ENCODE results near the gene GPR84.

DNA sequence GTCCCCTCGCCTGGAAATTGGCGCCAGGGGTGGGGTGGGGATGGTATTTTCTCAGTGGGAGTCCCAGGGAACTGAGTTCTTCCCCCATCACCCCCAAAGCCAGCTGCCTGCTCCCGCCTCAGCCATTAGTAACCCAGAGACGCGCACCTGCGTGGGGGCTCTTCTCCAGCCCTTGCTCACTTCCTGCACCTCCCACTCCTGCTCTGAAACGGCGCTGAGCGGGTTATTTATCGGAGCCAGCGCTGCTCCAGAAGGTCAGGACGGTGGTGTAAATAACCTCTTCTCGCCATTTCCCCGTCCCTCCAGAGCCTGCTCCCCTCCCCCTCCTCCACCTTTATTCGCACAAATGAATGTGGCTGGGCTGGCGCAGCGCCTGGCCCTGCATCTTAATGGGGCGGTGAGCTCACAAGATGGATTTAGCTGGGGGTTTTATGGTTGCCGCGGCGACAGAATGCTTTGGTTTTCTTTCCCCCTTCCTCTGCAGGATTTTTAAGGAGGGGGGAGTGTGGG lies 12.2 kb downstream of the GPR84 start:
- TF ChIP-seq CTCF (IDR thresholded peaks at IDR 0.05; ENCODE audit: low read length): no peak
- TF ChIP-seq EZH2phosphoT487 (IDR thresholded peaks at IDR 0.05; ENCODE audit: low read length): no peak

All from MM.1S (cell line).